GM23338 (cell line): Measurements from ENCODE around the gene DDN.

Experiments
- CREB1 ChIP-seq: fragments of 250-450 bp; sonication (Bioruptor Pico); IDR thresholded peaks from 2 replicates; pipeline ENCODE4 v1.5.0; 2020; ENCODE audit warnings: low read depth, mild to moderate bottlenecking, moderate library complexity
- CTCF ChIP-seq, 2 experiments: fragments of 200-600 bp in 1 of 2; sonication (generic) in 1 of 2; conservative IDR thresholded peaks; 2 replicates each; pipeline versions ENCODE4 v1.5.1 to v1.6.1; 2016 to 2017; ENCODE audit warnings: antibody characterized with exemption in 2 of 2, low read depth in 2 of 2, mild to moderate bottlenecking in 2 of 2, moderate library complexity in 1 of 2
- ETS1 ChIP-seq: IDR thresholded peaks from 2 replicates; pipeline ENCODE4 v1.6.1; 2016; ENCODE audit warnings: antibody characterized with exemption
- EZH2 ChIP-seq: fragments of 200-600 bp; sonication (generic); IDR thresholded peaks from one replicate; pipeline ENCODE4 v1.8.0; 2017; ENCODE audit warnings: antibody characterized with exemption, mild to moderate bottlenecking, low read depth; ENCODE audit not compliant: unreplicated experiment
- EZH2phosphoT487 ChIP-seq: fragments of 200-600 bp; sonication (generic); IDR thresholded peaks from one replicate; pipeline ENCODE4 v1.8.1; 2018; ENCODE audit warnings: antibody characterized with exemption; ENCODE audit not compliant: unreplicated experiment
- JUNB ChIP-seq: IDR thresholded peaks from one replicate; pipeline ENCODE4 v1.6.1; 2016; ENCODE audit warnings: antibody characterized with exemption; ENCODE audit not compliant: unreplicated experiment
- NANOG ChIP-seq: IDR thresholded peaks from 2 replicates; pipeline ENCODE4 v1.6.1; 2016; ENCODE audit warnings: antibody characterized with exemption, borderline replicate concordance
- POLR2AphosphoS5 ChIP-seq: IDR thresholded peaks from 2 replicates; pipeline ENCODE4 v1.6.1; 2016; ENCODE audit warnings: antibody characterized with exemption, low read depth
- REST ChIP-seq: IDR thresholded peaks from one replicate; pipeline ENCODE4 v1.6.1; 2018; ENCODE audit warnings: antibody characterized with exemption; ENCODE audit not compliant: unreplicated experiment
- STAT1 ChIP-seq: IDR thresholded peaks from one replicate; pipeline ENCODE4 v1.6.1; 2016; ENCODE audit warnings: antibody characterized with exemption; ENCODE audit not compliant: unreplicated experiment
- ZNF462 ChIP-seq: fragments of 250-450 bp; sonication (Bioruptor Pico); IDR thresholded peaks from 2 replicates; pipeline ENCODE4 v1.5.0; 2020; ENCODE audit warnings: mild to moderate bottlenecking, moderate library complexity

GRCh38 chr12:49026678-49027480 is 27.7 kb upstream of the DDN start:
- TF ChIP-seq EZH2: no peak
- TF ChIP-seq CTCF (conservative IDR thresholded peaks at IDR 0.05; ENCODE audit: low read depth in 2 of 2): no peak
- no peak for TF ChIP-seq POLR2AphosphoS5
- no peak for TF ChIP-seq REST
- TF ChIP-seq CREB1 (CRISPR knock-in tag): no peak
- no peak for TF ChIP-seq NANOG
- TF ChIP-seq EZH2phosphoT487: no peak
- no peak for TF ChIP-seq JUNB
- no peak for TF ChIP-seq ZNF462 (CRISPR knock-in tag)
- TF ChIP-seq ETS1: no peak
- TF ChIP-seq STAT1: no peak
